Measurements from ENCODE around the gene FBXL16.

The FBXL16 gene

GRCh38 chr16:659618-660017 lies 46.0 kb downstream of the FBXL16 start:
- H3K27ac ChIP-seq: no peak overlapping the region
- H3K27me3 ChIP-seq: no peaks in the 10 kb centered on the region
- no peak overlapping the region for H3K4me3 ChIP-seq (ENCODE audit: low read depth in 1 of 2, low read length in 1 of 2)
- no peak for TF ChIP-seq CTCF (IDR thresholded peaks at IDR 0.05)
- peaks cover 6% of the 10 kb centered on the region for H3K36me3 ChIP-seq
- H3K9me3 ChIP-seq: no peaks in the 10 kb centered on the region
- H3K4me1 ChIP-seq (ENCODE audit: control insufficient read depth in 1 of 2, insufficient read depth in 1 of 2, low read depth in 1 of 2, low read length in 1 of 2): peaks cover 9 to 13% of the 10 kb centered on the region in 2 experiments

- no peak for TF ChIP-seq CTCF (IDR thresholded peaks at IDR 0.05)
- Histone ChIP-seq H3K27ac (no peak overlapping the region), H3K4me1 (ENCODE audit: control insufficient read depth in 1 of 2, insufficient read depth in 1 of 2, low read depth in 1 of 2, low read length in 1 of 2) (peaks cover 9 to 13% of the 10 kb centered on the region in 2 experiments), H3K36me3 (peaks cover 6% of the 10 kb centered on the region), H3K27me3 (no peaks in the 10 kb centered on the region), H3K9me3 (no peaks in the 10 kb centered on the region), H3K4me3 (ENCODE audit: low read depth in 1 of 2, low read length in 1 of 2) (no peak overlapping the region)
Measured at GRCh38 chr16:658679-659571, 46.7 kb downstream of the FBXL16 start.

- no peak for TF ChIP-seq CTCF (IDR thresholded peaks at IDR 0.05)
- no peaks in the 10 kb centered on the region for H3K27me3 ChIP-seq
- H3K27ac ChIP-seq: no peak overlapping the region
- H3K4me3 ChIP-seq (ENCODE audit: low read depth in 1 of 2, low read length in 1 of 2): no peak overlapping the region
- H3K4me1 ChIP-seq (ENCODE audit: control insufficient read depth in 1 of 2, insufficient read depth in 1 of 2, low read depth in 1 of 2, low read length in 1 of 2): peaks cover 9 to 13% of the 10 kb centered on the region in 2 experiments
- peaks cover 6% of the 10 kb centered on the region for H3K36me3 ChIP-seq
- no peaks in the 10 kb centered on the region for H3K9me3 ChIP-seq
Measured at GRCh38 chr16:657487-657886, 48.1 kb downstream of the FBXL16 start.

GRCh38 chr16:654034-654433 lies 51.6 kb downstream of the FBXL16 start:
- peaks cover 9 to 12% of the 10 kb centered on the region in 2 experiments for H3K4me1 ChIP-seq (ENCODE audit: control insufficient read depth in 1 of 2, insufficient read depth in 1 of 2, low read depth in 1 of 2, low read length in 1 of 2)
- peaks cover 6% of the 10 kb centered on the region for H3K36me3 ChIP-seq

More at GRCh38 chr16:654034-654433, 51.6 kb downstream of the FBXL16 start:
- TF ChIP-seq CTCF (IDR thresholded peaks at IDR 0.05): no peak
- Histone ChIP-seq H3K9me3 (no peaks in the 10 kb centered on the region), H3K27me3 (no peaks in the 10 kb centered on the region), H3K4me3 (ENCODE audit: low read depth in 1 of 2, low read length in 1 of 2) (no peak overlapping the region), H3K27ac (no peak overlapping the region)
